HEK293T (cell line): ENCODE results near the gene C10orf105.

Source experiments
- CTCF ChIA-PET: fragments of 350-600 bp; formaldehyde crosslinking; extraction: SDS; loops from one replicate; lab custom pipeline; 2021; ENCODE audit warnings: antibody characterized with exemption, inconsistent platforms; lab: Yijun Ruan, JAX
- POLR2A ChIA-PET: fragments of 350-600 bp; formaldehyde crosslinking; extraction: SDS; loops from one replicate; lab custom pipeline; 2020; ENCODE audit warnings: antibody characterized with exemption, inconsistent platforms; lab: Yijun Ruan, JAX
- DNase-seq: peaks from one replicate; pipeline ENCODE4 v3.0.0; 2012; ENCODE audit warnings: mixed read lengths; ENCODE audit errors: extremely low spot score
- ARNT ChIP-seq: fragments of 450-650 bp; IDR thresholded peaks from 2 replicates; pipeline ENCODE4 v1.6.1; 2017; ENCODE audit warnings: mild to moderate bottlenecking
- BHLHE40 ChIP-seq: fragments of 450-650 bp; IDR thresholded peaks from 2 replicates; pipeline ENCODE4 v1.6.1; 2016; ENCODE audit warnings: mild to moderate bottlenecking, moderate library complexity, borderline replicate concordance
- CTBP1 ChIP-seq: fragments of 450-650 bp; IDR thresholded peaks from 2 replicates; pipeline ENCODE4 v1.6.1; 2016; ENCODE audit warnings: borderline replicate concordance
- ELF4 ChIP-seq: fragments of 450-650 bp; IDR thresholded peaks from 2 replicates; pipeline ENCODE4 v1.6.1; 2017; ENCODE audit warnings: antibody characterized with exemption
- FOXA1 ChIP-seq: fragments of 450-650 bp; IDR thresholded peaks from 2 replicates; pipeline ENCODE4 v1.6.1; 2016; ENCODE audit warnings: mild to moderate bottlenecking
- FOXK2 ChIP-seq: fragments of 450-650 bp; IDR thresholded peaks from 2 replicates; pipeline ENCODE4 v1.6.1; 2016; ENCODE audit warnings: mild to moderate bottlenecking
- FOXM1 ChIP-seq: fragments of 450-650 bp; IDR thresholded peaks from 2 replicates; pipeline ENCODE4 v1.6.1; 2017; ENCODE audit warnings: mild to moderate bottlenecking, borderline replicate concordance
- HDGF ChIP-seq: fragments of 450-650 bp; IDR thresholded peaks from 2 replicates; pipeline ENCODE4 v1.6.1; 2017; ENCODE audit warnings: antibody characterized with exemption, borderline replicate concordance
- L3MBTL2 ChIP-seq: fragments of 450-650 bp; conservative IDR thresholded peaks from 2 replicates; pipeline ENCODE4 v1.6.1; 2016; ENCODE audit warnings: mild to moderate bottlenecking
- LEF1 ChIP-seq: fragments of 450-650 bp; IDR thresholded peaks from 2 replicates; pipeline ENCODE4 v1.6.1; 2017; ENCODE audit warnings: mild to moderate bottlenecking, borderline replicate concordance
- NFRKB ChIP-seq: fragments of 450-650 bp; IDR thresholded peaks from 2 replicates; pipeline ENCODE4 v1.6.1; 2016; ENCODE audit warnings: mild to moderate bottlenecking, moderate library complexity
- PKNOX1 ChIP-seq: fragments of 450-650 bp; IDR thresholded peaks from 2 replicates; pipeline ENCODE4 v1.6.1; 2016
- SP1 ChIP-seq: fragments of 450-650 bp; IDR thresholded peaks from 2 replicates; pipeline ENCODE4 v1.6.1; 2017
- SUZ12 ChIP-seq: fragments of 450-650 bp; IDR thresholded peaks from 2 replicates; pipeline ENCODE4 v1.6.1; 2016; ENCODE audit warnings: mild to moderate bottlenecking
- TARDBP ChIP-seq: fragments of 450-650 bp; IDR thresholded peaks from 2 replicates; pipeline ENCODE4 v1.6.1; 2016
- ZNF384 ChIP-seq: fragments of 450-650 bp; IDR thresholded peaks from 2 replicates; pipeline ENCODE4 v1.6.1; 2016

The C10orf105 gene

DNA sequence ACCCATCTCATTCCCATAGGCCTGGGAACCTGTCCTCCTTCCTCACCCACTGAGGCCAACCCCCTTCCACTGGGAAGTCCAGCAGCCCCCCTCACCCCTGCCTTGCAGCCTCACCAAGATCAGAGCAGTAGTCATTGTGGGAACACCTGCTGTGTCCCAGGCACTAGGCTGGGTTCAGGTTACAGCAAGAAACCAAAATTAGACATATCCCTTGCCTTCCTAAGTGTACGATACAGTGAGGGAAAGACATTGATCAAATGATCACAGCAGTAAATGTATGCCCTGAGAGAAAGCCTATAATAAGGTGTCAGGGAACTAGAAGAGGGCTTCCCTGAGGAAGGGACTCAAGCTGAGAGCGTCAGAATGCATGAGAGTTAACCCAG, 17.0 kb upstream of the C10orf105 start:
- DNase-seq: peak; percentile 61
- ChIA-PET POLR2A (no interaction called here), CTCF (interaction anchor here (0.6 to 1.2 kb wide), 3 partner anchors 11 to 40 kb away, joined by 3 read pairs; no protein-coding TSS in a partner anchor)
- no peak for TF ChIP-seq ARNT
- peak; percentile 20; the same call in 1 of the 2 replicates for TF ChIP-seq PKNOX1
- TF ChIP-seq SP1: no peak
- no peak for TF ChIP-seq SUZ12

GRCh38 chr10:71735709-71736569, 16.4 kb upstream of the C10orf105 start:
- TF ChIP-seq NFRKB (no peak), HDGF (0 out of 2 replicates have a peak, but pooled peaks have one; percentile 46), ZNF384 (no peak), ELF4 (no peak), SUZ12 (no peak)
- ChIA-PET POLR2A (no interaction called here), CTCF (interaction anchor here (0.9 kb wide), 1 partner anchor 38 kb away, joined by 3 read pairs; no protein-coding TSS in a partner anchor)

GRCh38 chr10:71734797-71735196, 15.2 kb upstream of the C10orf105 start:
- TF ChIP-seq PKNOX1 (no peak), SP1 (no peak), LEF1 (no peak), CTBP1 (no peak), SUZ12 (no peak), ELF4 (no peak), ARNT (no peak), FOXM1 (no peak), BHLHE40 (no peak), TARDBP (no peak), HDGF (no peak), L3MBTL2 (no peak), ZNF384 (no peak), NFRKB (no peak), FOXA1 (no peak), FOXK2 (no peak)
- CTCF ChIA-PET: no interaction called here
- POLR2A ChIA-PET: no interaction called here
- DNase-seq: no peak

More at GRCh38 chr10:71735709-71736569, 16.4 kb upstream of the C10orf105 start:
- no peak for DNase-seq

- POLR2A ChIA-PET: no interaction called here
- TF ChIP-seq FOXK2: no peak
- no peak for TF ChIP-seq L3MBTL2
- no peak for TF ChIP-seq FOXM1
- no peak for TF ChIP-seq ZNF384
- TF ChIP-seq NFRKB: no peak
- TF ChIP-seq SUZ12: no peak
- TF ChIP-seq LEF1: no peak
- no peak for TF ChIP-seq FOXA1
- no peak for TF ChIP-seq SP1
- CTCF ChIA-PET: no interaction called here
- DNase-seq: no peak
These were observed 12.2 kb upstream of the C10orf105 start for GRCh38 chr10:71731791-71732190.

GRCh38 chr10:71729161-71729636, 9.6 kb upstream of the C10orf105 start:
- CTCF ChIA-PET: interaction anchor here (1.2 to 1.3 kb wide), 2 partner anchors 30 to 86 kb away, joined by 3 to 4 read pairs; no protein-coding TSS in a partner anchor
- POLR2A ChIA-PET: no interaction called here
- DNase-seq: no peak
- TF ChIP-seq ZNF384 (no peak), PKNOX1 (peak; percentile 74), SUZ12 (no peak)

DNA sequence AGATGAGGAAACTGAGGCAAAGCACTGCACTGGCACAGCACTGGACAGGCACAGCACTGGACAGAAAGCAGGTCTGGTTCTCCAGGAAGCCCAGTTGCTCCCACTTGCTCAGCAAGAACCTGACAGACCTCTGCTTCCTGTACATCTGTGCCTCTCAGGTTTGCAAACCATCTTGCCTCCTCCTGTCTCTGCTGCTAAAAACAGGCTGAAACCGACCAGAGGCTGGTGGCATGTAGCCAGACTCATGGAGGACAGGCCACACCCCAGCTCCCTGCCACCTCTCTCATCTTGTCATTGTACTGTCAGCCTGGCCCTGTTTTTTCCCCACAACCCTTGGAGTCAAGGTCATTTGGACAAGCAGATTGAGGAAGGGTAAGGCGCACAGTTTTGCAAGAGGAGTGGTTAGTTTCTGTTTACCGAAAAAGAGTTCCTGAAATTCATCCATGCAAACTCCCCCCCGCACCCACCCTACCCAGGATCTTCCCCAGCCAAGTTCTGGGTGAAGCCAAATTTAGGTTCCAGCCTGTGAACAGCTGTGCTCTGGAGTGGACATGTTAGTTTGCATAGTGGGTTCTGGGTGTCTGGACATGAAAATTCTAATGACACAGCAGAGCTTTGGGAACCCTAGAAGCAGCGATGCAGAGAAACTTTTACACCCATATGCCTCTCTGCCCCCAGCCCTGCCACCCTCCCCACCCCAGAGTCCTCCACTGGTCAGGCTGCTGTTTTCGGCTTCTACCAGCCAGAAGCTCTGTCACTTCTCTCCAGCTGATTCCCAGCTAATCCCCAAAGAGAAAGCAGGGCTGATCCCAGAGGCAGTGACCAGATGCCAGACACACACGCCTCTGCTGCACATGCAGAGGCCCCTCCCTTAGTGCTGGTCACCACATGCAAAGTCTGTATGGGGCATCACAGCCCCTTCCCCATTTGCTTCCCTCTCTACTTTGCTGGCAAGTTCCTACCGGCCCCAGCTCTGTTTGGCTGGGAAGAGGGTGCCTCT, 8.5 kb upstream of the C10orf105 start:
- CTCF ChIA-PET: interaction anchor here (1.2 to 1.3 kb wide), 2 partner anchors 11 to 29 kb away, joined by 3 to 4 read pairs; no protein-coding TSS in a partner anchor
- no peak for TF ChIP-seq TARDBP
- TF ChIP-seq HDGF: no peak
- TF ChIP-seq FOXA1: no peak
- TF ChIP-seq L3MBTL2: no peak
- no peak for TF ChIP-seq NFRKB
- no peak for TF ChIP-seq SP1
- TF ChIP-seq CTBP1: no peak
- TF ChIP-seq ELF4: no peak
- TF ChIP-seq SUZ12: no peak
- no peak for TF ChIP-seq LEF1
- DNase-seq: no peak
- POLR2A ChIA-PET: no interaction called here
